K562 (cell line): ENCODE measurements around the gene ABHD12. TPM values are rescaled to one million over a fixed set of nuclear protein-coding genes. Genes with fewer than 3 reads are reported as not detected.

ENCODE experiments used
- ATAC-seq: fragments of 200-7000 bp; cut with Tn5 transposase; 3 replicates; pipeline ENCODE4 v1.9.1; 2020; ENCODE audit warnings: moderate library complexity
- BruUV-seq: library from RNA; stranded (reverse); fragments of 400-500 nt; replicated peaks from 2 replicates; lab custom pipeline; 2021; lab: Mats Ljungman, UMichigan
- CTCF ChIA-PET: fragments of 300-600 bp; formaldehyde crosslinking; extraction: SDS; loops from one replicate; lab custom pipeline; 2021; ENCODE audit warnings: low intra/inter-chr PET ratio; lab: Yijun Ruan, JAX
- POLR2A ChIA-PET: fragments of 300-600, 350-650 bp; sonication (Branson Sonifier 250); formaldehyde crosslinking; extraction: SDS; loops from one replicate; lab custom pipeline; 2021; ENCODE audit warnings: antibody characterized with exemption, inconsistent platforms; lab: Yijun Ruan, JAX
- DNase-seq, 4 experiments: peaks; one replicate each; pipeline versions ENCODE4 v3.0.0 to v3.0.0-alpha.2; 2011 to 2018; ENCODE audit warnings: low spot score in 3 of 4, mixed read lengths in 3 of 4; ENCODE audit errors: extremely low read depth in 1 of 4
- FAIRE-seq: peaks from 2 replicates; lab custom pipeline; 2011; peaks lifted over from hg19 to GRCh38; lab: Jason Lieb, UNC
- H2AFZ ChIP-seq: 2 replicates; pipeline ENCODE4 v1.6.0; 2011; ENCODE audit warnings: low read depth, low read length, control low read depth, inconsistent platforms
- H3K27ac ChIP-seq: fragments of 200-600 bp; 3 replicates; pipeline ENCODE4 v1.8.0; 2011; ENCODE audit warnings: low read depth, mild to moderate bottlenecking, control low read depth, inconsistent platforms, low read length, moderate library complexity, mixed read lengths; ENCODE audit errors: extremely low read depth
- H3K27me3 ChIP-seq, 2 experiments: fragments of 300-600 bp in 1 of 2; 2 replicates in 1 of 2; 3 replicates in 1 of 2; pipeline versions ENCODE4 v1.6.0 to v1.8.0; 2011; ENCODE audit warnings: inconsistent platforms in 2 of 2, low read length in 2 of 2, mild to moderate bottlenecking in 1 of 2, mixed read lengths in 1 of 2, moderate library complexity in 1 of 2; ENCODE audit not compliant: control insufficient read depth in 2 of 2, insufficient read depth in 2 of 2
- H3K36me3 ChIP-seq: fragments of 300-600 bp; 3 replicates; pipeline ENCODE4 v1.8.0; 2011; ENCODE audit warnings: mild to moderate bottlenecking, low read length, inconsistent platforms; ENCODE audit not compliant: control insufficient read depth, insufficient read depth
- H3K4me1 ChIP-seq, 2 experiments: fragments of 200-600 bp in 1 of 2; replicated peaks in 1 of 2; 2 replicates in 1 of 2; 3 replicates in 1 of 2; pipeline versions ENCODE4 v1.5.1 to v1.8.0; 2011; ENCODE audit warnings: inconsistent platforms in 2 of 2, low read length in 2 of 2, mild to moderate bottlenecking in 1 of 2, mixed read lengths in 1 of 2, moderate library complexity in 1 of 2; ENCODE audit not compliant: control insufficient read depth in 2 of 2, insufficient read depth in 2 of 2
- H3K4me2 ChIP-seq: 2 replicates; pipeline ENCODE4 v1.6.1; 2011; ENCODE audit warnings: low read length, control low read depth, inconsistent platforms, mixed read lengths; ENCODE audit not compliant: insufficient read depth
- H3K4me3 ChIP-seq: fragments of 200-600 bp; sonication (generic), shearing (Covaris generic); 2 replicates; pipeline ENCODE4 v1.5.1; 2016; ENCODE audit warnings: control low read depth, inconsistent platforms
- H3K79me2 ChIP-seq: fragments of 200-600 bp; 3 replicates; pipeline ENCODE4 v1.8.0; 2011; ENCODE audit warnings: low read length, inconsistent platforms; ENCODE audit not compliant: control insufficient read depth, insufficient read depth
- H3K9ac ChIP-seq, 2 experiments: 2 replicates each; pipeline versions ENCODE4 v1.6.0 to v1.6.1; 2011; ENCODE audit warnings: low read depth in 2 of 2, low read length in 2 of 2, control low read depth in 1 of 2, inconsistent platforms in 1 of 2, mild to moderate bottlenecking in 1 of 2, mixed read lengths in 1 of 2; ENCODE audit not compliant: insufficient read depth in 1 of 2
- H3K9me1 ChIP-seq: one replicate; pipeline ENCODE4 v1.6.0; 2011; ENCODE audit warnings: inconsistent platforms, mild to moderate bottlenecking, low read length, moderate library complexity; ENCODE audit not compliant: control insufficient read depth, insufficient read depth
- H3K9me3 ChIP-seq: replicated peaks from 2 replicates; pipeline ENCODE4 v1.5.1; 2011; ENCODE audit warnings: low read depth, low read length, inconsistent platforms; ENCODE audit not compliant: control insufficient read depth, insufficient read depth
- H4K20me1 ChIP-seq: replicated peaks from 2 replicates; pipeline ENCODE4 v1.6.1; 2011; ENCODE audit warnings: low read length, inconsistent platforms, mixed read lengths; ENCODE audit not compliant: control insufficient read depth, insufficient read depth
- MYBL2 ChIP-seq, 2 experiments: fragments of 450-650 bp in 1 of 2; sonication (generic) in 1 of 2; formaldehyde crosslinking in 1 of 2; IDR thresholded peaks; 2 replicates each; pipeline versions ENCODE4 v1.6.1 to v1.8.1; 2017 to 2022; ENCODE audit warnings: borderline replicate concordance in 1 of 2, inconsistent platforms in 1 of 2, low read depth in 1 of 2, mild to moderate bottlenecking in 1 of 2, missing genetic modification reagents in 1 of 2, moderate library complexity in 1 of 2
- RBBP5 ChIP-seq: fragments of 200-600 bp; sonication (generic); IDR thresholded peaks from 2 replicates; pipeline ENCODE4 v1.6.1; 2012; ENCODE audit warnings: borderline replicate concordance, mild to moderate bottlenecking, low read length, control low read depth, inconsistent platforms; ENCODE audit not compliant: insufficient read depth, poor library complexity, severe bottlenecking
- SREBF2 ChIP-seq: sonication (generic); formaldehyde crosslinking; IDR thresholded peaks from 2 replicates; pipeline ENCODE4 v1.4.0; 2020; ENCODE audit warnings: mild to moderate bottlenecking, missing genetic modification reagents
- SRSF1 ChIP-seq: fragments of 200-400 bp; formaldehyde crosslinking; IDR thresholded peaks from 2 replicates; pipeline ENCODE4 v1.6.1; 2017; ENCODE audit warnings: mild to moderate bottlenecking, low read depth, low read length, moderate library complexity
- YY1 ChIP-seq, 3 experiments: IDR thresholded peaks; 2 replicates each; pipeline ENCODE4 v1.6.1; 2011; ENCODE audit warnings: low read length in 2 of 3, mild to moderate bottlenecking in 2 of 3, moderate library complexity in 2 of 3, borderline replicate concordance in 1 of 3, control low read depth in 1 of 3, low read depth in 1 of 3; ENCODE audit not compliant: insufficient read depth in 3 of 3, insufficient replicate concordance in 2 of 3, control insufficient read depth in 1 of 3, insufficient read length in 1 of 3; ENCODE audit errors: extremely low read depth in 1 of 3
- WGBS: fragments of 100-300 bp; shearing (Covaris generic); methylation state at CpG from one replicate; pipeline ENCODE4 v1.1.6; 2016; ENCODE audit warnings: low coverage, mixed read lengths; ENCODE audit not compliant: insufficient coverage; ENCODE audit errors: missing lambda C conversion rate; 5-methylcytosine and 5-hydroxymethylcytosine counted together
- in situ Hi-C: fragments of 300-500 bp; cut with MboI; formaldehyde crosslinking; loops from 4 replicates; pipeline ENCODE4 v1.15.0; 2018; ENCODE audit warnings: inconsistent platforms, mixed read lengths
- intact Hi-C: fragments of 100-400 bp; cut with micrococcal nuclease; formaldehyde crosslinking; loops from 2 replicates; pipeline ENCODE4 v1.14.2; 2022
- polyA plus RNA-seq, 8 experiments: library from polyadenylated mRNA; depleted of rRNA in 4 of 8; stranded (reverse) in 5 of 8; unstranded in 3 of 8; fragments of >200 nt; fragmentation: Nextera tagmentation in 2 of 8; fragmentation: Illumina TruSeq in 1 of 8; extraction: Ambion mirVana in 2 of 8; extraction: Trizol in 1 of 8; gene quantifications; 2 replicates each; pipeline versions ENCODE4 v1.2.1 to v1.2.3, GENCODE V29; 2011 to 2014; ENCODE audit warnings: inconsistent platforms in 1 of 8, missing spikeins in 1 of 8
- total RNA-seq, 7 experiments: library from RNA; depleted of rRNA in 6 of 7; stranded (reverse); fragments of >200 nt in 6 of 7; fragmentation: Illumina TruSeq in 2 of 7; extraction: Trizol in 2 of 7; gene quantifications; 2 replicates each; pipeline versions ENCODE4 v1.2.1 to v1.2.3, GENCODE V29; 2011 to 2021; ENCODE audit warnings: low replicate concordance in 1 of 7
- TF ChIP-seq, protein P1 (sequence below): sonication (generic); formaldehyde crosslinking; IDR thresholded peaks from 2 replicates; pipeline ENCODE4 v1.8.0; 2022; ENCODE audit warnings: mild to moderate bottlenecking, missing genetic modification reagents
- TF ChIP-seq, protein P2 (sequence below): fragments of 450-650 bp; IDR thresholded peaks from 2 replicates; pipeline ENCODE4 v1.6.1; 2018; ENCODE audit not compliant: partially characterized antibody
- TF ChIP-seq, protein P3 (sequence below): IDR thresholded peaks from 2 replicates; pipeline ENCODE4 v1.6.1; 2012; ENCODE audit warnings: low read depth, low read length, improper control_type of control experiment, borderline replicate concordance

ABHD12 gene
- total and polyA plus RNA-seq, 9 of the 15 experiments (the other 6 are each of a cell fraction or from before 2014, with no cell fraction given): 0.65 to 15.6 (median 9.1) TPM

DNA sequence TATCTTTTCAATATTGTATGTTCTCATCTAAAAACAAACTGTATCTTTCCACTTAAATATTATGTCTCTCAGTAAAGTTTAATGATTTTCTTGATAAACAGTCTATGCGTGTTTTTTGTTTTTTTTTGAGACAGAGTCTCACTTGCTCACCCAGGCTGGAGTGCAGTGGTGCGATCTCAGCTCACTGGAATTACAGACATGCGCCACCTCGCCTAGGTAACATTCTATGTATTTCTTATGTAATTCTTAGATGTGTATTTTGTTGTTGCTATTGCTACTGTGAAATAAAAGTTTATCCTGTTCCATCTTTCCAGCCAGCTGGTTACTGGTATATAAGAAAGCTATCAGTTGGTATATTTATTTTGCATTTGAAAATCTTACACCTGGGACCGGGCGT is 29.4 kb downstream of the ABHD12 start:
- no peak for DNase-seq
- ChIA-PET POLR2A (no interaction called here), CTCF (no interaction called here)
- 87% methylated on average over 6 of the region's 6 CpGs for WGBS
- H3K36me3 ChIP-seq: no peaks in the 10 kb centered on the region
- H3K9me1 ChIP-seq: no peaks in the 10 kb centered on the region
- no peak for ATAC-seq
- in situ Hi-C loops: no loop called here
- TF ChIP-seq, protein P1, sequence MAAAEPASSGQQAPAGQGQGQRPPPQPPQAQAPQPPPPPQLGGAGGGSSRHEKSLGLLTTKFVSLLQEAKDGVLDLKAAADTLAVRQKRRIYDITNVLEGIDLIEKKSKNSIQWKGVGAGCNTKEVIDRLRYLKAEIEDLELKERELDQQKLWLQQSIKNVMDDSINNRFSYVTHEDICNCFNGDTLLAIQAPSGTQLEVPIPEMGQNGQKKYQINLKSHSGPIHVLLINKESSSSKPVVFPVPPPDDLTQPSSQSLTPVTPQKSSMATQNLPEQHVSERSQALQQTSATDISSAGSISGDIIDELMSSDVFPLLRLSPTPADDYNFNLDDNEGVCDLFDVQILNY (CRISPR knock-in tag): no peak
- TF ChIP-seq, protein P2, sequence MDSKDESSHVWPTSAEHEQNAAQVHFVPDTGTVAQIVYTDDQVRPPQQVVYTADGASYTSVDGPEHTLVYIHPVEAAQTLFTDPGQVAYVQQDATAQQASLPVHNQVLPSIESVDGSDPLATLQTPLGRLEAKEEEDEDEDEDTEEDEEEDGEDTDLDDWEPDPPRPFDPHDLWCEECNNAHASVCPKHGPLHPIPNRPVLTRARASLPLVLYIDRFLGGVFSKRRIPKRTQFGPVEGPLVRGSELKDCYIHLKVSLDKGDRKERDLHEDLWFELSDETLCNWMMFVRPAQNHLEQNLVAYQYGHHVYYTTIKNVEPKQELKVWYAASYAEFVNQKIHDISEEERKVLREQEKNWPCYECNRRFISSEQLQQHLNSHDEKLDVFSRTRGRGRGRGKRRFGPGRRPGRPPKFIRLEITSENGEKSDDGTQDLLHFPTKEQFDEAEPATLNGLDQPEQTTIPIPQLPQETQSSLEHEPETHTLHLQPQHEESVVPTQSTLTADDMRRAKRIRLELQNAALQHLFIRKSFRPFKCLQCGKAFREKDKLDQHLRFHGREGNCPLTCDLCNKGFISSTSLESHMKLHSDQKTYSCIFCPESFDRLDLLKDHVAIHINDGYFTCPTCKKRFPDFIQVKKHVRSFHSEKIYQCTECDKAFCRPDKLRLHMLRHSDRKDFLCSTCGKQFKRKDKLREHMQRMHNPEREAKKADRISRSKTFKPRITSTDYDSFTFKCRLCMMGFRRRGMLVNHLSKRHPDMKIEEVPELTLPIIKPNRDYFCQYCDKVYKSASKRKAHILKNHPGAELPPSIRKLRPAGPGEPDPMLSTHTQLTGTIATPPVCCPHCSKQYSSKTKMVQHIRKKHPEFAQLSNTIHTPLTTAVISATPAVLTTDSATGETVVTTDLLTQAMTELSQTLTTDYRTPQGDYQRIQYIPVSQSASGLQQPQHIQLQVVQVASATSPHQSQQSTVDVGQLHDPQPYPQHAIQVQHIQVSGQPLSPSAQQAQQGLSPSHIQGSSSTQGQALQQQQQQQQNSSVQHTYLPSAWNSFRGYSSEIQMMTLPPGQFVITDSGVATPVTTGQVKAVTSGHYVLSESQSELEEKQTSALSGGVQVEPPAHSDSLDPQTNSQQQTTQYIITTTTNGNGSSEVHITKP: no peak
- TF ChIP-seq SREBF2 (CRISPR knock-in tag) (no peak), SRSF1 (no peak), RBBP5 (no peak), MYBL2 (IDR thresholded peaks at IDR 0.05; ENCODE audit: low read depth) (no peak), MYBL2 (CRISPR knock-in tag; IDR thresholded peaks at IDR 0.05; ENCODE audit: borderline replicate concordance) (no peak), YY1 (IDR thresholded peaks at IDR 0.05; ENCODE audit: borderline replicate concordance in 1 of 3, control insufficient read depth in 1 of 3, extremely low read depth in 1 of 3, insufficient read depth in 3 of 3, insufficient read length in 1 of 3, insufficient replicate concordance in 2 of 3, low read depth in 1 of 3, low read length in 2 of 3) (no peak)
- TF ChIP-seq, protein P3, sequence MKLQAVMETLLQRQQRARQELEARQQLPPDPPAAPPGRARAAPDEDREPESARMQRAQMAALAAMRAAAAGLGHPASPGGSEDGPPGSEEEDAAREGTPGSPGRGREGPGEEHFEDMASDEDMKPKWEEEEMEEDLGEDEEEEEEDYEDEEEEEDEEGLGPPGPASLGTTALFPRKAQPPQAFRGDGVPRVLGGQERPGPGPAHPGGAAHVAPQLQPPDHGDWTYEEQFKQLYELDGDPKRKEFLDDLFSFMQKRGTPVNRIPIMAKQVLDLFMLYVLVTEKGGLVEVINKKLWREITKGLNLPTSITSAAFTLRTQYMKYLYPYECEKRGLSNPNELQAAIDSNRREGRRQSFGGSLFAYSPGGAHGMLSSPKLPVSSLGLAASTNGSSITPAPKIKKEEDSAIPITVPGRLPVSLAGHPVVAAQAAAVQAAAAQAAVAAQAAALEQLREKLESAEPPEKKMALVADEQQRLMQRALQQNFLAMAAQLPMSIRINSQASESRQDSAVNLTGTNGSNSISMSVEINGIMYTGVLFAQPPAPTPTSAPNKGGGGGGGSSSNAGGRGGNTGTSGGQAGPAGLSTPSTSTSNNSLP: no peak
- H4K20me1 ChIP-seq: no peaks in the 10 kb centered on the region
- FAIRE-seq: no peak
- H3K4me3 ChIP-seq: no peak overlapping the region
- no TSS peak for BruUV-seq
- H2AFZ ChIP-seq: no peak overlapping the region
- H3K9ac ChIP-seq: no peak overlapping the region
- H3K79me2 ChIP-seq: no peaks in the 10 kb centered on the region
- H3K27ac ChIP-seq: no peak overlapping the region
- H3K9me3 ChIP-seq: no peaks in the 10 kb centered on the region
- no peak overlapping the region for H3K4me2 ChIP-seq
- intact Hi-C loops: no loop called here
- H3K4me1 ChIP-seq: no peaks in the 10 kb centered on the region; a peak in 2 of 5 replicates
- H3K27me3 ChIP-seq: no peaks in the 10 kb centered on the region
